A673 (cell line): ENCODE measurements around the gene EPN1.

Experiments used
- EZH2 ChIP-seq: fragments of 200-600 bp; sonication (generic); IDR thresholded peaks from 2 replicates; pipeline ENCODE4 v1.6.1; 2017; ENCODE audit warnings: borderline replicate concordance, low read depth, mild to moderate bottlenecking, mixed read lengths, antibody characterized with exemption, low read length; ENCODE audit not compliant: poor library complexity, severe bottlenecking
- TF ChIP-seq, protein P1 (sequence below): fragments of 300-800, 200-600 bp; sonication (generic); conservative IDR thresholded peaks from 2 replicates; pipeline ENCODE4 v1.5.1; 2017; ENCODE audit warnings: low read depth, mild to moderate bottlenecking, antibody characterized with exemption, low read length, moderate library complexity, mixed read lengths

- TF ChIP-seq, protein P1, sequence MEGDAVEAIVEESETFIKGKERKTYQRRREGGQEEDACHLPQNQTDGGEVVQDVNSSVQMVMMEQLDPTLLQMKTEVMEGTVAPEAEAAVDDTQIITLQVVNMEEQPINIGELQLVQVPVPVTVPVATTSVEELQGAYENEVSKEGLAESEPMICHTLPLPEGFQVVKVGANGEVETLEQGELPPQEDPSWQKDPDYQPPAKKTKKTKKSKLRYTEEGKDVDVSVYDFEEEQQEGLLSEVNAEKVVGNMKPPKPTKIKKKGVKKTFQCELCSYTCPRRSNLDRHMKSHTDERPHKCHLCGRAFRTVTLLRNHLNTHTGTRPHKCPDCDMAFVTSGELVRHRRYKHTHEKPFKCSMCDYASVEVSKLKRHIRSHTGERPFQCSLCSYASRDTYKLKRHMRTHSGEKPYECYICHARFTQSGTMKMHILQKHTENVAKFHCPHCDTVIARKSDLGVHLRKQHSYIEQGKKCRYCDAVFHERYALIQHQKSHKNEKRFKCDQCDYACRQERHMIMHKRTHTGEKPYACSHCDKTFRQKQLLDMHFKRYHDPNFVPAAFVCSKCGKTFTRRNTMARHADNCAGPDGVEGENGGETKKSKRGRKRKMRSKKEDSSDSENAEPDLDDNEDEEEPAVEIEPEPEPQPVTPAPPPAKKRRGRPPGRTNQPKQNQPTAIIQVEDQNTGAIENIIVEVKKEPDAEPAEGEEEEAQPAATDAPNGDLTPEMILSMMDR: no peak
- no peak for TF ChIP-seq EZH2
Observed at GRCh38 chr19:55674841-55675660, at the start of gene EPN1.
